Right lobe of liver (tissue), 4 donors: ENCODE measurements around the gene TDRD3.

Experiments used
- POLR2A ChIP-seq: fragments of 450-650 bp; IDR thresholded peaks from one replicate; pipeline ENCODE4 v1.6.1; 2017; ENCODE audit warnings: antibody characterized with exemption, mild to moderate bottlenecking
- TF ChIP-seq, protein P1 (sequence below), 4 donors: fragments of 200-600 bp in 3 of 4; fragments of 450-650 bp in 1 of 4; IDR thresholded peaks; one replicate each; pipeline versions ENCODE4 v1.5.1 to v1.8.0; 2016 to 2022; ENCODE audit warnings: antibody characterized with exemption in 4 of 4, mild to moderate bottlenecking in 2 of 4
- donor health status: DM: no; HTN: no; CAD: no.
- donor health status: DM: no; HTN: no; CAD: no.
- donor health status: DM: no; HTN: yes; CAD: no.

DNA sequence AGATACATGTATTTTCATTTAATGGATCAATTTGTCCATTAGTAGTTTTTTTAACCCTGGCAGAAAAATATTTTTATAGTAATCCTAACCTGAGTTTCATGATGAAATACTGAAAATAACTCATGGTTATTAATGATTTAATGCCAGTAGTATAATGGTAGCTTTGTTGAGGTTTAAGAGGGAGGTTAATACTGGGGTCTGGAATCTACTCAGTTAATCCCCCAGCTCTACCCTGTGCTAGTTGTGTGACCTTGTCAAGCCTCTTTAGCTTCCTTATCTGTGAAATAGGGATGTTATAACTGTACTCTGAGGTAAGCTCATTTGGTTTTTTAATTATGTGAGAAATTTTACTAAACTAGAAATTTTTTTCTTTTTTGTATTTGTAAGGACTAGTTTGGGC, 122.5 kb downstream of the TDRD3 start:
- no peak for TF ChIP-seq POLR2A
- TF ChIP-seq, protein P1, sequence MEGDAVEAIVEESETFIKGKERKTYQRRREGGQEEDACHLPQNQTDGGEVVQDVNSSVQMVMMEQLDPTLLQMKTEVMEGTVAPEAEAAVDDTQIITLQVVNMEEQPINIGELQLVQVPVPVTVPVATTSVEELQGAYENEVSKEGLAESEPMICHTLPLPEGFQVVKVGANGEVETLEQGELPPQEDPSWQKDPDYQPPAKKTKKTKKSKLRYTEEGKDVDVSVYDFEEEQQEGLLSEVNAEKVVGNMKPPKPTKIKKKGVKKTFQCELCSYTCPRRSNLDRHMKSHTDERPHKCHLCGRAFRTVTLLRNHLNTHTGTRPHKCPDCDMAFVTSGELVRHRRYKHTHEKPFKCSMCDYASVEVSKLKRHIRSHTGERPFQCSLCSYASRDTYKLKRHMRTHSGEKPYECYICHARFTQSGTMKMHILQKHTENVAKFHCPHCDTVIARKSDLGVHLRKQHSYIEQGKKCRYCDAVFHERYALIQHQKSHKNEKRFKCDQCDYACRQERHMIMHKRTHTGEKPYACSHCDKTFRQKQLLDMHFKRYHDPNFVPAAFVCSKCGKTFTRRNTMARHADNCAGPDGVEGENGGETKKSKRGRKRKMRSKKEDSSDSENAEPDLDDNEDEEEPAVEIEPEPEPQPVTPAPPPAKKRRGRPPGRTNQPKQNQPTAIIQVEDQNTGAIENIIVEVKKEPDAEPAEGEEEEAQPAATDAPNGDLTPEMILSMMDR (IDR thresholded peaks at IDR 0.05): no peak
